GM18505 (cell line): ENCODE measurements around the gene USH2A.

ENCODE experiments used
- ATAC-seq: cut with Tn5 transposase; IDR thresholded peaks from one replicate; pipeline ENCODE4 v1.9.1; 2021; ENCODE audit not compliant: unreplicated experiment
- POLR2A ChIP-seq: IDR thresholded peaks from 4 replicates; pipeline ENCODE4 v1.6.1; 2011; ENCODE audit warnings: borderline replicate concordance; ENCODE audit not compliant: insufficient read depth, insufficient read length; ENCODE audit errors: extremely low read depth

Gene USH2A

GRCh38 chr1:216144661-216145450 is 278.4 kb downstream of the USH2A start:
- TF ChIP-seq POLR2A = no peak
- no peak for ATAC-seq

GRCh38 chr1:216142921-216143320 is 280.3 kb downstream of the USH2A start:
- TF ChIP-seq POLR2A = no peak
- ATAC-seq = no peak

GRCh38 chr1:216140730-216141524 is 282.3 kb downstream of the USH2A start:
- no peak for ATAC-seq
- no peak for TF ChIP-seq POLR2A

GRCh38 chr1:216124192-216124781 is 299.0 kb downstream of the USH2A start:
- TF ChIP-seq POLR2A = no peak
- ATAC-seq = no peak

- no peak for ATAC-seq
- no peak for TF ChIP-seq POLR2A
These were observed 299.6 kb downstream of the USH2A start for GRCh38 chr1:216123446-216124191.

- TF ChIP-seq POLR2A = no peak
- peak; percentile 73 for ATAC-seq
These were observed 303.6 kb downstream of the USH2A start for GRCh38 chr1:216119600-216119999.

- no peak for TF ChIP-seq POLR2A
- no peak for ATAC-seq
These were observed 309.1 kb downstream of the USH2A start for GRCh38 chr1:216114180-216114579.

GRCh38 chr1:216113181-216113580 is 310.1 kb downstream of the USH2A start:
- no peak for ATAC-seq
- no peak for TF ChIP-seq POLR2A

- TF ChIP-seq POLR2A = no peak
- ATAC-seq = no peak
These were observed 311.4 kb downstream of the USH2A start for GRCh38 chr1:216111842-216112241.

GRCh38 chr1:216095400-216095799 is 327.8 kb downstream of the USH2A start:
- TF ChIP-seq POLR2A = no peak
- no peak for ATAC-seq

- no peak for ATAC-seq
- TF ChIP-seq POLR2A = no peak
These were observed 332.7 kb downstream of the USH2A start for GRCh38 chr1:216090556-216090955.

GRCh38 chr1:216086678-216087077 is 336.6 kb downstream of the USH2A start:
- no peak for ATAC-seq

GRCh38 chr1:216081445-216081844 is 341.8 kb downstream of the USH2A start:
- no peak for TF ChIP-seq POLR2A
- ATAC-seq = no peak

More at GRCh38 chr1:216086678-216087077, 336.6 kb downstream of the USH2A start:
- no peak for TF ChIP-seq POLR2A
